HL-60 (cell line): ENCODE measurements around the gene FPGS.

ENCODE experiments used
- GABPA ChIP-seq: IDR thresholded peaks from 2 replicates; pipeline ENCODE4 v1.6.1; 2012; ENCODE audit warnings: low read depth
- POLR2AphosphoS5 ChIP-seq: IDR thresholded peaks from 2 replicates; pipeline ENCODE4 v1.6.1; 2012; ENCODE audit warnings: low read depth
- TF ChIP-seq, protein P1 (sequence below): IDR thresholded peaks from one replicate; pipeline ENCODE4 v1.5.1; 2011; ENCODE audit warnings: low read length, control low read depth, inconsistent platforms; ENCODE audit not compliant: insufficient read depth
- TF ChIP-seq, protein P2 (sequence below): IDR thresholded peaks from 2 replicates; pipeline ENCODE4 v1.6.1; 2012; ENCODE audit warnings: low read depth; ENCODE audit not compliant: insufficient replicate concordance

DNA sequence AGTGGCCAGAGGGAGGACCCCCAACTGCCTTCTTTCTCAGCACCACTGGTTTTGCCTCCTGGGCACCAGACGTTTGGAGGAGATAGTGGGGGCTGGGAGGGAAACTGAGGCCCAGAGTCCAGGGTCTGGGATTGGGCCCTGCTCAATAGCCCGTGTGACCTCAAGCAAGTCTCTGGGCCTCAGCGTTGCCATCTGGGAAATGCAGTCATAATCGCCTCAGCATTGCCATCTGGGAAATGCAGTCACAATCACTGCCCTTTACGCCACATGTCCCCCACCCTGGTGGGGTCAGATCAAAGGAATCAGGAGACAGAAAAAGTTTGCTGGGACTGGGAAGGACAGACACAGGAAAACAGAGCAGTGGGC is 25.8 kb upstream of the FPGS start:
- TF ChIP-seq, protein P1, sequence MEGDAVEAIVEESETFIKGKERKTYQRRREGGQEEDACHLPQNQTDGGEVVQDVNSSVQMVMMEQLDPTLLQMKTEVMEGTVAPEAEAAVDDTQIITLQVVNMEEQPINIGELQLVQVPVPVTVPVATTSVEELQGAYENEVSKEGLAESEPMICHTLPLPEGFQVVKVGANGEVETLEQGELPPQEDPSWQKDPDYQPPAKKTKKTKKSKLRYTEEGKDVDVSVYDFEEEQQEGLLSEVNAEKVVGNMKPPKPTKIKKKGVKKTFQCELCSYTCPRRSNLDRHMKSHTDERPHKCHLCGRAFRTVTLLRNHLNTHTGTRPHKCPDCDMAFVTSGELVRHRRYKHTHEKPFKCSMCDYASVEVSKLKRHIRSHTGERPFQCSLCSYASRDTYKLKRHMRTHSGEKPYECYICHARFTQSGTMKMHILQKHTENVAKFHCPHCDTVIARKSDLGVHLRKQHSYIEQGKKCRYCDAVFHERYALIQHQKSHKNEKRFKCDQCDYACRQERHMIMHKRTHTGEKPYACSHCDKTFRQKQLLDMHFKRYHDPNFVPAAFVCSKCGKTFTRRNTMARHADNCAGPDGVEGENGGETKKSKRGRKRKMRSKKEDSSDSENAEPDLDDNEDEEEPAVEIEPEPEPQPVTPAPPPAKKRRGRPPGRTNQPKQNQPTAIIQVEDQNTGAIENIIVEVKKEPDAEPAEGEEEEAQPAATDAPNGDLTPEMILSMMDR, result no peak
- no peak for TF ChIP-seq POLR2AphosphoS5
- TF ChIP-seq, protein P2, sequence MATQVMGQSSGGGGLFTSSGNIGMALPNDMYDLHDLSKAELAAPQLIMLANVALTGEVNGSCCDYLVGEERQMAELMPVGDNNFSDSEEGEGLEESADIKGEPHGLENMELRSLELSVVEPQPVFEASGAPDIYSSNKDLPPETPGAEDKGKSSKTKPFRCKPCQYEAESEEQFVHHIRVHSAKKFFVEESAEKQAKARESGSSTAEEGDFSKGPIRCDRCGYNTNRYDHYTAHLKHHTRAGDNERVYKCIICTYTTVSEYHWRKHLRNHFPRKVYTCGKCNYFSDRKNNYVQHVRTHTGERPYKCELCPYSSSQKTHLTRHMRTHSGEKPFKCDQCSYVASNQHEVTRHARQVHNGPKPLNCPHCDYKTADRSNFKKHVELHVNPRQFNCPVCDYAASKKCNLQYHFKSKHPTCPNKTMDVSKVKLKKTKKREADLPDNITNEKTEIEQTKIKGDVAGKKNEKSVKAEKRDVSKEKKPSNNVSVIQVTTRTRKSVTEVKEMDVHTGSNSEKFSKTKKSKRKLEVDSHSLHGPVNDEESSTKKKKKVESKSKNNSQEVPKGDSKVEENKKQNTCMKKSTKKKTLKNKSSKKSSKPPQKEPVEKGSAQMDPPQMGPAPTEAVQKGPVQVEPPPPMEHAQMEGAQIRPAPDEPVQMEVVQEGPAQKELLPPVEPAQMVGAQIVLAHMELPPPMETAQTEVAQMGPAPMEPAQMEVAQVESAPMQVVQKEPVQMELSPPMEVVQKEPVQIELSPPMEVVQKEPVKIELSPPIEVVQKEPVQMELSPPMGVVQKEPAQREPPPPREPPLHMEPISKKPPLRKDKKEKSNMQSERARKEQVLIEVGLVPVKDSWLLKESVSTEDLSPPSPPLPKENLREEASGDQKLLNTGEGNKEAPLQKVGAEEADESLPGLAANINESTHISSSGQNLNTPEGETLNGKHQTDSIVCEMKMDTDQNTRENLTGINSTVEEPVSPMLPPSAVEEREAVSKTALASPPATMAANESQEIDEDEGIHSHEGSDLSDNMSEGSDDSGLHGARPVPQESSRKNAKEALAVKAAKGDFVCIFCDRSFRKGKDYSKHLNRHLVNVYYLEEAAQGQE, result no peak
- TF ChIP-seq GABPA, result no peak
